ENCODE results near the gene MRPL21.
"Not testable (repeated sequence)": the region's sequence is repeated elsewhere in the genome, so short reads cannot be mapped to it uniquely, and the experiment has no call there.

The MRPL21 gene

GRCh38 chr11:68900835-68901381, 2.7 kb downstream of the MRPL21 start:
- Histone ChIP-seq H3K4me1 (ENCODE audit: control insufficient read depth, insufficient read depth, low read length) (peaks cover 15% of the 10 kb centered on the region), H3K36me3 (ENCODE audit: insufficient read depth, low read length) (peaks cover 28% of the 10 kb centered on the region), H3K9me3 (replicated peaks; ENCODE audit: low read length) (no peaks in the 10 kb centered on the region), H3K4me3 (ENCODE audit: low read length) (no peak overlapping the region), H3K4me2 (ENCODE audit: low read length) (no peak overlapping the region), H3K27me3 (ENCODE audit: control insufficient read depth, insufficient read depth, low read length) (no peaks in the 10 kb centered on the region), H3K9ac (ENCODE audit: low read depth, low read length) (no peak overlapping the region)

- H3K9me3 ChIP-seq (replicated peaks; ENCODE audit: low read length) = no peaks in the 10 kb centered on the region
- no peak overlapping the region for H3K9ac ChIP-seq (ENCODE audit: low read depth, low read length)
- peaks cover 48% of the 10 kb centered on the region for H3K36me3 ChIP-seq (ENCODE audit: insufficient read depth, low read length)
- no peak overlapping the region for H3K4me3 ChIP-seq (ENCODE audit: low read length)
- no peak overlapping the region for H3K4me2 ChIP-seq (ENCODE audit: low read length)
- peaks cover under 1% of the 10 kb centered on the region for H3K4me1 ChIP-seq (ENCODE audit: control insufficient read depth, insufficient read depth, low read length)
- H3K27me3 ChIP-seq (ENCODE audit: control insufficient read depth, insufficient read depth, low read length) = no peaks in the 10 kb centered on the region
Measured at GRCh38 chr11:68897441-68897840, 6.2 kb downstream of the MRPL21 start.

- H3K9ac ChIP-seq (ENCODE audit: low read depth, low read length) = no peak overlapping the region
- no peaks in the 10 kb centered on the region for H3K9me3 ChIP-seq (replicated peaks; ENCODE audit: low read length)
- H3K4me1 ChIP-seq (ENCODE audit: control insufficient read depth, insufficient read depth, low read length) = peaks cover 6% of the 10 kb centered on the region
- no peak overlapping the region for H3K4me3 ChIP-seq (ENCODE audit: low read length)
- peaks cover 53% of the 10 kb centered on the region for H3K36me3 ChIP-seq (ENCODE audit: insufficient read depth, low read length)
- no peak overlapping the region for H3K4me2 ChIP-seq (ENCODE audit: low read length)
- no peaks in the 10 kb centered on the region for H3K27me3 ChIP-seq (ENCODE audit: control insufficient read depth, insufficient read depth, low read length)
Measured at GRCh38 chr11:68896171-68896959, 7.3 kb downstream of the MRPL21 start.

GRCh38 chr11:68893282-68893681, 10.3 kb downstream of the MRPL21 start:
- no peaks in the 10 kb centered on the region for H3K9me3 ChIP-seq (replicated peaks; ENCODE audit: low read length)
- peaks cover 50% of the 10 kb centered on the region for H3K36me3 ChIP-seq (ENCODE audit: insufficient read depth, low read length)
- no peak overlapping the region for H3K9ac ChIP-seq (ENCODE audit: low read depth, low read length)
- H3K4me1 ChIP-seq (ENCODE audit: control insufficient read depth, insufficient read depth, low read length) = peaks cover 18% of the 10 kb centered on the region
- H3K4me2 ChIP-seq (ENCODE audit: low read length) = no peak overlapping the region
- H3K4me3 ChIP-seq (ENCODE audit: low read length) = no peak overlapping the region
- no peaks in the 10 kb centered on the region for H3K27me3 ChIP-seq (ENCODE audit: control insufficient read depth, insufficient read depth, low read length)

- peaks cover 18% of the 10 kb centered on the region for H3K4me1 ChIP-seq (ENCODE audit: control insufficient read depth, insufficient read depth, low read length)
- no peaks in the 10 kb centered on the region for H3K9me3 ChIP-seq (replicated peaks; ENCODE audit: low read length)
- peaks cover 44% of the 10 kb centered on the region for H3K36me3 ChIP-seq (ENCODE audit: insufficient read depth, low read length)
- H3K27me3 ChIP-seq (ENCODE audit: control insufficient read depth, insufficient read depth, low read length) = no peaks in the 10 kb centered on the region
- H3K4me2 ChIP-seq (ENCODE audit: low read length) = no peak overlapping the region
- no peak overlapping the region for H3K9ac ChIP-seq (ENCODE audit: low read depth, low read length)
- no peak overlapping the region for H3K4me3 ChIP-seq (ENCODE audit: low read length)
Measured at GRCh38 chr11:68892576-68892975, 11.1 kb downstream of the MRPL21 start.

- Histone ChIP-seq H3K4me3 (ENCODE audit: low read length) (peak overlapping the region; percentile 38), H3K9ac (ENCODE audit: low read depth, low read length) (peak overlapping the region; percentile 31), H3K4me1 (ENCODE audit: control insufficient read depth, insufficient read depth, low read length) (peaks cover 18% of the 10 kb centered on the region), H3K27me3 (ENCODE audit: control insufficient read depth, insufficient read depth, low read length) (no peaks in the 10 kb centered on the region), H3K9me3 (replicated peaks; ENCODE audit: low read length) (no peaks in the 10 kb centered on the region), H3K36me3 (ENCODE audit: insufficient read depth, low read length) (peaks cover 33% of the 10 kb centered on the region), H3K4me2 (ENCODE audit: low read length) (peak overlapping the region; percentile 61)
Measured at GRCh38 chr11:68891351-68891948, 12.2 kb downstream of the MRPL21 start.

GRCh38 chr11:68890490-68891231, 13.0 kb downstream of the MRPL21 start:
- Histone ChIP-seq H3K27me3 (ENCODE audit: control insufficient read depth, insufficient read depth, low read length) (no peaks in the 10 kb centered on the region), H3K36me3 (ENCODE audit: insufficient read depth, low read length) (peaks cover 25% of the 10 kb centered on the region), H3K9me3 (replicated peaks; ENCODE audit: low read length) (no peaks in the 10 kb centered on the region), H3K4me1 (ENCODE audit: control insufficient read depth, insufficient read depth, low read length) (peaks cover 18% of the 10 kb centered on the region), H3K4me3 (ENCODE audit: low read length) (no peak overlapping the region), H3K4me2 (ENCODE audit: low read length) (peak overlapping the region; percentile 61), H3K9ac (ENCODE audit: low read depth, low read length) (peak overlapping the region; percentile 31)

- H3K4me2 ChIP-seq (ENCODE audit: low read length) = no peak overlapping the region
Measured at GRCh38 chr11:68889948-68890446, 13.6 kb downstream of the MRPL21 start.

GRCh38 chr11:68884827-68885226, 18.8 kb downstream of the MRPL21 start:
- not testable (repeated sequence) for H3K4me2 ChIP-seq (ENCODE audit: low read length); H3K9ac ChIP-seq (ENCODE audit: low read depth, low read length); H3K4me1 ChIP-seq (ENCODE audit: control insufficient read depth, insufficient read depth, low read length); H3K4me3 ChIP-seq (ENCODE audit: low read length); H3K27me3 ChIP-seq (ENCODE audit: control insufficient read depth, insufficient read depth, low read length); H3K36me3 ChIP-seq (ENCODE audit: insufficient read depth, low read length); H3K9me3 ChIP-seq (replicated peaks; ENCODE audit: low read length)

More at GRCh38 chr11:68889948-68890446, 13.6 kb downstream of the MRPL21 start:
- H3K4me3 ChIP-seq (ENCODE audit: low read length) = no peak overlapping the region
- H3K9ac ChIP-seq (ENCODE audit: low read depth, low read length) = no peak overlapping the region
- no peaks in the 10 kb centered on the region for H3K9me3 ChIP-seq (replicated peaks; ENCODE audit: low read length)
- H3K4me1 ChIP-seq (ENCODE audit: control insufficient read depth, insufficient read depth, low read length) = peaks cover 18% of the 10 kb centered on the region
- no peaks in the 10 kb centered on the region for H3K27me3 ChIP-seq (ENCODE audit: control insufficient read depth, insufficient read depth, low read length)
- H3K36me3 ChIP-seq (ENCODE audit: insufficient read depth, low read length) = peaks cover 24% of the 10 kb centered on the region

- H3K4me2 ChIP-seq (ENCODE audit: low read length) = no peak overlapping the region
- H3K9me3 ChIP-seq (replicated peaks; ENCODE audit: low read length) = no peaks in the 10 kb centered on the region
- no peaks in the 10 kb centered on the region for H3K27me3 ChIP-seq (ENCODE audit: control insufficient read depth, insufficient read depth, low read length)
- H3K36me3 ChIP-seq (ENCODE audit: insufficient read depth, low read length) = no peaks in the 10 kb centered on the region
- no peak overlapping the region for H3K4me3 ChIP-seq (ENCODE audit: low read length)
- no peak overlapping the region for H3K9ac ChIP-seq (ENCODE audit: low read depth, low read length)
- H3K4me1 ChIP-seq (ENCODE audit: control insufficient read depth, insufficient read depth, low read length) = no peaks in the 10 kb centered on the region
Measured at GRCh38 chr11:68882391-68882790, 21.2 kb downstream of the MRPL21 start.

- Histone ChIP-seq H3K4me3 (ENCODE audit: low read length) (no peak overlapping the region), H3K9ac (ENCODE audit: low read depth, low read length) (no peak overlapping the region), H3K9me3 (replicated peaks; ENCODE audit: low read length) (no peaks in the 10 kb centered on the region), H3K27me3 (ENCODE audit: control insufficient read depth, insufficient read depth, low read length) (no peaks in the 10 kb centered on the region), H3K36me3 (ENCODE audit: insufficient read depth, low read length) (no peaks in the 10 kb centered on the region), H3K4me1 (ENCODE audit: control insufficient read depth, insufficient read depth, low read length) (no peaks in the 10 kb centered on the region), H3K4me2 (ENCODE audit: low read length) (no peak overlapping the region)
Measured at GRCh38 chr11:68881320-68881719, 22.3 kb downstream of the MRPL21 start.

Measured in skeletal muscle satellite cell (primary cell).